Prostate gland (tissue), 2 donors: Measurements from ENCODE around the gene ZNF12.

ENCODE experiments used
- POLR2A ChIP-seq: fragments of 450-650 bp; IDR thresholded peaks from one replicate; pipeline ENCODE4 v1.6.1; 2016; ENCODE audit warnings: antibody characterized with exemption, mild to moderate bottlenecking
- TF ChIP-seq, protein P1 (sequence below), 4 experiments: fragments of 200-600 bp in 2 of 4; fragments of 450-650 bp in 2 of 4; sonication (generic) in 2 of 4; IDR thresholded peaks; 1 replicate in 3 of 4; 2 replicates in 1 of 4; pipeline ENCODE4 v1.5.1; 2016 to 2019; ENCODE audit warnings: antibody characterized with exemption in 4 of 4, mild to moderate bottlenecking in 2 of 4, moderate library complexity in 2 of 4

DNA sequence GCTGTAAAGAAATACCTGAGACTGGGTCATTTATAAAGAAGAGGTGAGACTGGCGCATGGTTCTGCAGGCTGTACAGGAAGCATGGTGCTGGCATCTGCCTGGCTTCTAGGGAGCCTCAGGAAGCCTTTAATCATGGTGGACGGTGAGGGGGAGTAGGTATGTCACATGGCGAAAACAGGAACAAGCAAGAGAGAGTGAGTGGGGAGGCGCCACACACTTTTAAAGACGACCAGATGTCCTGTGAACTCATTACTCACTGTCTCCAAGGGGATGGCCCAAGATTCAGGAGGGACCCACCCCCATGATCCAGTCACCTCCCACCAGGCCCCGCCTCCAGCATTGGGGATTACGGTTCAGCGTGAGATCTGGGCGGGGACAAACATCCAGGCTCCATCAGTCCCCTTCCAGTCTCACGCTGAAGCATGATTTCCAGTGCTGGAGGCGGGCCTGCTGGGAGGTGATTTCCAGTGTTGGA lies 66.5 kb downstream of the ZNF12 start:
- TF ChIP-seq, protein P1, sequence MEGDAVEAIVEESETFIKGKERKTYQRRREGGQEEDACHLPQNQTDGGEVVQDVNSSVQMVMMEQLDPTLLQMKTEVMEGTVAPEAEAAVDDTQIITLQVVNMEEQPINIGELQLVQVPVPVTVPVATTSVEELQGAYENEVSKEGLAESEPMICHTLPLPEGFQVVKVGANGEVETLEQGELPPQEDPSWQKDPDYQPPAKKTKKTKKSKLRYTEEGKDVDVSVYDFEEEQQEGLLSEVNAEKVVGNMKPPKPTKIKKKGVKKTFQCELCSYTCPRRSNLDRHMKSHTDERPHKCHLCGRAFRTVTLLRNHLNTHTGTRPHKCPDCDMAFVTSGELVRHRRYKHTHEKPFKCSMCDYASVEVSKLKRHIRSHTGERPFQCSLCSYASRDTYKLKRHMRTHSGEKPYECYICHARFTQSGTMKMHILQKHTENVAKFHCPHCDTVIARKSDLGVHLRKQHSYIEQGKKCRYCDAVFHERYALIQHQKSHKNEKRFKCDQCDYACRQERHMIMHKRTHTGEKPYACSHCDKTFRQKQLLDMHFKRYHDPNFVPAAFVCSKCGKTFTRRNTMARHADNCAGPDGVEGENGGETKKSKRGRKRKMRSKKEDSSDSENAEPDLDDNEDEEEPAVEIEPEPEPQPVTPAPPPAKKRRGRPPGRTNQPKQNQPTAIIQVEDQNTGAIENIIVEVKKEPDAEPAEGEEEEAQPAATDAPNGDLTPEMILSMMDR (IDR thresholded peaks at IDR 0.05) = no peak
- TF ChIP-seq POLR2A = no peak
